NCI-H1092 (cell line): Measurements from ENCODE around the gene NRN1L.
A peak's percentile ranks its signal among the peaks of the same experiment; 100 is the strongest.
"Not testable (repeated sequence)": the region's sequence is repeated elsewhere in the genome, so short reads cannot be mapped to it uniquely, and the experiment has no call there.

Experiments used
- DNase-seq: peaks from one replicate; lab custom pipeline; 2025; lab: John Stamatoyannopoulos, UW

NRN1L gene

GRCh38 chr16:67884684-67885083 lies at the start of gene NRN1L:
NRN1L (plus strand) TSS chr16:67884885; CDS start chr16:67884904, 19 bp downstream.
- DNase-seq, result no peak

GRCh38 chr16:67837190-67837589 lies 47.5 kb upstream of the NRN1L start:
- not testable (repeated sequence) for DNase-seq

- DNase-seq, result no peak
These were observed 46.9 kb upstream of the NRN1L start for GRCh38 chr16:67837811-67838210.

GRCh38 chr16:67841198-67841815 lies 43.4 kb upstream of the NRN1L start:
- DNase-seq, result no peak

- DNase-seq, result peak; percentile 96
These were observed 42.7 kb upstream of the NRN1L start, which contains the start of gene THAP11 for GRCh38 chr16:67841816-67842508. THAP11 (plus strand) TSS chr16:67842320; CDS start chr16:67842555, 235 bp downstream.

- peak; percentile 12 for DNase-seq
These were observed 42.0 kb upstream of the NRN1L start for GRCh38 chr16:67842509-67843342.

- no peak for DNase-seq
These were observed 41.3 kb upstream of the NRN1L start for GRCh38 chr16:67843343-67843765.

- DNase-seq, result no peak
These were observed 40.2 kb upstream of the NRN1L start for GRCh38 chr16:67844497-67844896.

- DNase-seq, result no peak
These were observed 39.2 kb upstream of the NRN1L start for GRCh38 chr16:67845291-67846062.

- no peak for DNase-seq
These were observed 38.7 kb upstream of the NRN1L start for GRCh38 chr16:67846063-67846319.

- DNase-seq, result peak; percentile 94
These were observed 38.2 kb upstream of the NRN1L start, which contains the start of gene NUTF2 for GRCh38 chr16:67846320-67847063. NUTF2 (plus strand) TSS chr16:67846933; CDS start chr16:67865131, 18,198 bp downstream.

- no peak for DNase-seq
These were observed 37.4 kb upstream of the NRN1L start, which contains the start of gene CENPT for GRCh38 chr16:67847064-67847861. CENPT (minus strand) TSS chr16:67847693; CDS start chr16:67833859, 13,834 bp downstream.

- DNase-seq, result no peak
These were observed 36.6 kb upstream of the NRN1L start for GRCh38 chr16:67848118-67848517.

GRCh38 chr16:67853670-67854069 lies 31.0 kb upstream of the NRN1L start:
- no peak for DNase-seq

- DNase-seq, result no peak
These were observed 28.9 kb upstream of the NRN1L start for GRCh38 chr16:67855789-67856188.

- no peak for DNase-seq
These were observed 27.6 kb upstream of the NRN1L start for GRCh38 chr16:67856927-67857546.

- no peak for DNase-seq
These were observed 27.0 kb upstream of the NRN1L start for GRCh38 chr16:67857547-67858233.

- no peak for DNase-seq
These were observed 26.2 kb upstream of the NRN1L start for GRCh38 chr16:67858500-67858899.
